ENCODE results near the gene SIAH3. TPM values are rescaled to one million over a fixed set of nuclear protein-coding genes. Genes with fewer than 3 reads are reported as not detected.

SIAH3 gene
- polyA plus RNA-seq, 1 donor (not counting 4 experiments of a cell fraction or from before 2014, with no cell fraction given) = 0.12 TPM

DNA sequence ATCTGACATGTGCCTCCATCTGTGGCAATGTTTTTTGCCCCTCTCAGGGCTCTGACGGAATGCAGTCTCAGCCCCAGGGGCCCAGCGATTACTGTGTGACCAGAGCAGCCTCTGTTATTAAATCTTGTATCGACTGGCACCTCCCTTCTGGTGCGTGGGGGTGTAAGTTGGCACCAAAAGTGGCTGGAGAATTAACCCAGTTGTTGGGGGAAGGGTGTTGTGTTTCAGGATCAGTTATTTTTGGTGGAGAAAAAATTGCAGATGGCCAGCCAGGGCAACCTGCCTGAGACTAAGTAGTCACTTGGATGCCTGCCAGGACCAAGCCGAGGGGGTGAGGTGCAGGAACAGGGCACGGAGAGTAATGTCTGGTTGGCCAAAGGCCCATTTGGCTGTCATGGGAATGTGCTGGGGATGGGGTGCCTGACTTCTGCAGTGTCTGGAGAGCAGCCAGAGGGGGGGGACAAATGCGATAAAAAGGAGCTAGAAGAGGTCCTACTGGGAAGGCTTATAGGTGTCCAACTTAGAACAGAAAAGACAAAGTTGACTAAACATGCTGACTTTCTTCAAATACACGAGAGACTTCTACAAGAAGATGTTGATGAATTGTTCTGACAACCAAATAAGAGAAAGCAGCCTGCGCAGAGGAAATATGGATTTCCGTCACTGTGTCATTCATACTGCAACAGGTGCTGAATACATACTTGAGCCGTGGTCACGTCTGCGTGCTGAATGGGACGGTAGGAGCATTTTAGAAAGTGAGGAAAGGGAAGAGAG is 69.8 kb downstream of the SIAH3 start:
- H3K27me3 ChIP-seq (ENCODE audit: control insufficient read depth, extremely low read depth, insufficient read depth, low read length) = no peaks in the 10 kb centered on the region
- H3K4me3 ChIP-seq (ENCODE audit: control insufficient read depth in 2 of 3, extremely low read depth in 1 of 3, insufficient read depth in 2 of 3, low read depth in 1 of 3, low read length in 3 of 3) = no peak overlapping the region
- no peaks in the 10 kb centered on the region for H3K9me1 ChIP-seq (ENCODE audit: control insufficient read depth, extremely low read depth, insufficient read depth, low read length)
- no peak overlapping the region for H2AFZ ChIP-seq (ENCODE audit: control insufficient read depth, low read length)
- H3K27ac ChIP-seq (ENCODE audit: control insufficient read depth, insufficient read depth, low read length) = no peak overlapping the region
- no peaks in the 10 kb centered on the region for H3K4me1 ChIP-seq (ENCODE audit: control insufficient read depth, extremely low read depth, insufficient read depth, low read length)
- dilution Hi-C loops (cut with MboI; ENCODE audit: extremely low pct_ligation_motif_present, low sequenced_read_pairs) = no loop called here
- H3K79me2 ChIP-seq (ENCODE audit: control insufficient read depth, insufficient read depth, low read length) = no peaks in the 10 kb centered on the region
- no peak for DNase-seq (ENCODE audit: low read depth, low spot score)
- no peaks in the 10 kb centered on the region for H3K36me3 ChIP-seq (ENCODE audit: control insufficient read depth in 2 of 2, extremely low read depth in 1 of 2, insufficient read depth in 2 of 2, low read length in 2 of 2)
- FAIRE-seq = peak; percentile 26
- H3K4me2 ChIP-seq (ENCODE audit: control insufficient read depth, extremely low read depth, insufficient read depth, low read depth, low read length) = no peak overlapping the region
- no peaks in the 10 kb centered on the region for H4K20me1 ChIP-seq (ENCODE audit: control insufficient read depth, extremely low read depth, insufficient read depth, low read length)
- TF ChIP-seq, protein P1, sequence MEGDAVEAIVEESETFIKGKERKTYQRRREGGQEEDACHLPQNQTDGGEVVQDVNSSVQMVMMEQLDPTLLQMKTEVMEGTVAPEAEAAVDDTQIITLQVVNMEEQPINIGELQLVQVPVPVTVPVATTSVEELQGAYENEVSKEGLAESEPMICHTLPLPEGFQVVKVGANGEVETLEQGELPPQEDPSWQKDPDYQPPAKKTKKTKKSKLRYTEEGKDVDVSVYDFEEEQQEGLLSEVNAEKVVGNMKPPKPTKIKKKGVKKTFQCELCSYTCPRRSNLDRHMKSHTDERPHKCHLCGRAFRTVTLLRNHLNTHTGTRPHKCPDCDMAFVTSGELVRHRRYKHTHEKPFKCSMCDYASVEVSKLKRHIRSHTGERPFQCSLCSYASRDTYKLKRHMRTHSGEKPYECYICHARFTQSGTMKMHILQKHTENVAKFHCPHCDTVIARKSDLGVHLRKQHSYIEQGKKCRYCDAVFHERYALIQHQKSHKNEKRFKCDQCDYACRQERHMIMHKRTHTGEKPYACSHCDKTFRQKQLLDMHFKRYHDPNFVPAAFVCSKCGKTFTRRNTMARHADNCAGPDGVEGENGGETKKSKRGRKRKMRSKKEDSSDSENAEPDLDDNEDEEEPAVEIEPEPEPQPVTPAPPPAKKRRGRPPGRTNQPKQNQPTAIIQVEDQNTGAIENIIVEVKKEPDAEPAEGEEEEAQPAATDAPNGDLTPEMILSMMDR (optimal IDR thresholded peaks at IDR 0.05 in 1 of 3, IDR thresholded peaks at IDR 0.05 in 1 of 3, conservative IDR thresholded peaks at IDR 0.05 in 1 of 3; ENCODE audit: extremely low read depth in 1 of 3, insufficient read depth in 2 of 3, low read length in 3 of 3) = no peak
- TF ChIP-seq EZH2 (IDR thresholded peaks at IDR 0.05; ENCODE audit: low read length) = no peak
- no peaks in the 10 kb centered on the region for H3K9me3 ChIP-seq (ENCODE audit: control insufficient read depth, low read depth, low read length)
- no peak overlapping the region for H3K9ac ChIP-seq (ENCODE audit: control insufficient read depth, extremely low read depth, insufficient read depth, low read length)

DNA sequence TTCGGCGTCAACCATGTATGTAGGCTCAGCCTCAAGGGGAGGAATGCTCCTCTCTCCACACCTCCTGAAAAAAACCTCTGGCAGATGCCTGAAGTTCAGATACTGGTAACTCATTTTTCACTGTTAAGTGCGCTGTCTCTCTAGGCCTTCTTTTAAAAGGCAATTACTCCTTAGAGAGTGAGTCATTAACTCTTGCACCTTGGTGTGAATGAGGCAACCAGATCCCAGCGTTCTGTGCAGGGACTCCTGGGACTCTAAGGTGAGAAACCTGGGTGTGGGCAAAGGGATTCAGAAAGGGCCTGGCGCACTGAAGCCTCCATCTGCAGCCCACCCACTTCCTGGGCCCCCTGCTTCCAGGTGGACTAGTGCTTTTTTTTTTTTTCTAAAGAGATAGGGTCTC is 71.7 kb downstream of the SIAH3 start:
- Histone ChIP-seq H3K27me3 (ENCODE audit: control insufficient read depth, extremely low read depth, insufficient read depth, low read length) (no peaks in the 10 kb centered on the region), H3K9me1 (ENCODE audit: control insufficient read depth, extremely low read depth, insufficient read depth, low read length) (no peaks in the 10 kb centered on the region), H3K36me3 (ENCODE audit: control insufficient read depth in 2 of 2, extremely low read depth in 1 of 2, insufficient read depth in 2 of 2, low read length in 2 of 2) (no peaks in the 10 kb centered on the region), H3K79me2 (ENCODE audit: control insufficient read depth, insufficient read depth, low read length) (no peaks in the 10 kb centered on the region), H3K27ac (ENCODE audit: control insufficient read depth, insufficient read depth, low read length) (no peak overlapping the region), H3K4me1 (ENCODE audit: control insufficient read depth, extremely low read depth, insufficient read depth, low read length) (no peaks in the 10 kb centered on the region), H3K9me3 (ENCODE audit: control insufficient read depth, low read depth, low read length) (no peaks in the 10 kb centered on the region), H2AFZ (ENCODE audit: control insufficient read depth, low read length) (no peak overlapping the region), H4K20me1 (ENCODE audit: control insufficient read depth, extremely low read depth, insufficient read depth, low read length) (no peaks in the 10 kb centered on the region), H3K9ac (ENCODE audit: control insufficient read depth, extremely low read depth, insufficient read depth, low read length) (no peak overlapping the region), H3K4me3 (ENCODE audit: control insufficient read depth in 2 of 3, extremely low read depth in 1 of 3, insufficient read depth in 2 of 3, low read depth in 1 of 3, low read length in 3 of 3) (no peak overlapping the region), H3K4me2 (ENCODE audit: control insufficient read depth, extremely low read depth, insufficient read depth, low read depth, low read length) (no peak overlapping the region)
- FAIRE-seq (no peak), DNase-seq (ENCODE audit: low read depth, low spot score) (no peak)
- TF ChIP-seq, protein P1 (optimal IDR thresholded peaks at IDR 0.05 in 1 of 3, IDR thresholded peaks at IDR 0.05 in 1 of 3, conservative IDR thresholded peaks at IDR 0.05 in 1 of 3; ENCODE audit: extremely low read depth in 1 of 3, insufficient read depth in 2 of 3, low read length in 3 of 3) = no peak
- no peak for TF ChIP-seq EZH2 (IDR thresholded peaks at IDR 0.05; ENCODE audit: low read length)
- dilution Hi-C loops (cut with MboI; ENCODE audit: extremely low pct_ligation_motif_present, low sequenced_read_pairs) = no loop called here
